Right atrium auricular region (tissue), 2 donors: ENCODE results near the gene GOLGA6C. TPM values are rescaled to one million over a fixed set of nuclear protein-coding genes. Genes with fewer than 3 reads are reported as not detected.
"Not testable (repeated sequence)": the region's sequence is repeated elsewhere in the genome, so short reads cannot be mapped to it uniquely, and the experiment has no call there.

Experiments used
- DNase-seq: peaks from one replicate; pipeline ENCODE4 v3.0.0-alpha.2; 2019; ENCODE audit warnings: low spot score
- H3K27ac ChIP-seq, 2 donors: fragments of 200-600 bp; sonication (generic); 1 replicate in 1 of 2; 2 replicates in 1 of 2; pipeline ENCODE4 v1.5.1; 2016 to 2019
- H3K27me3 ChIP-seq, 2 donors: fragments of 200-600 bp; sonication (generic); one replicate each; pipeline versions ENCODE4 v1.5.1 to v1.6.0; 2017 to 2019
- H3K36me3 ChIP-seq: fragments of 200-600 bp; sonication (generic); one replicate; pipeline ENCODE4 v1.5.1; 2016
- H3K4me1 ChIP-seq, 2 donors: fragments of 200-600 bp; sonication (generic); one replicate each; pipeline versions ENCODE4 v1.5.1 to v1.6.0; 2017 to 2019
- H3K4me3 ChIP-seq, 2 donors: fragments of 200-600 bp; sonication (generic); 1 replicate in 1 of 2; 2 replicates in 1 of 2; pipeline ENCODE4 v1.5.1; 2017 to 2019; ENCODE audit warnings: mild to moderate bottlenecking in 1 of 2, moderate library complexity in 1 of 2
- H3K9me3 ChIP-seq, 2 donors: fragments of 200-600 bp; sonication (generic); one replicate each; pipeline ENCODE4 v1.5.1; 2019
- total RNA-seq, 2 donors: library from RNA; depleted of rRNA; stranded (reverse); fragments of >200 nt; gene quantifications; one replicate each; pipeline ENCODE4 v1.1.0, GENCODE V29; 2016
- TF ChIP-seq, protein P1 (sequence below), 2 donors: fragments of 200-600 bp; sonication (generic); IDR thresholded peaks; one replicate each; pipeline ENCODE4 v1.5.1; 2019; ENCODE audit warnings: antibody characterized with exemption in 2 of 2

Gene GOLGA6C
- total RNA-seq, 2 donors from 2014 or later, result not detected

- Histone ChIP-seq H3K9me3 (no peaks in the 10 kb centered on the region), H3K27me3 (no peaks in the 10 kb centered on the region), H3K27ac (no peak overlapping the region), H3K4me1 (no peaks in the 10 kb centered on the region), H3K36me3 (peaks cover 7% of the 10 kb centered on the region), H3K4me3 (no peak overlapping the region)
- no peak for DNase-seq
- TF ChIP-seq, protein P1, sequence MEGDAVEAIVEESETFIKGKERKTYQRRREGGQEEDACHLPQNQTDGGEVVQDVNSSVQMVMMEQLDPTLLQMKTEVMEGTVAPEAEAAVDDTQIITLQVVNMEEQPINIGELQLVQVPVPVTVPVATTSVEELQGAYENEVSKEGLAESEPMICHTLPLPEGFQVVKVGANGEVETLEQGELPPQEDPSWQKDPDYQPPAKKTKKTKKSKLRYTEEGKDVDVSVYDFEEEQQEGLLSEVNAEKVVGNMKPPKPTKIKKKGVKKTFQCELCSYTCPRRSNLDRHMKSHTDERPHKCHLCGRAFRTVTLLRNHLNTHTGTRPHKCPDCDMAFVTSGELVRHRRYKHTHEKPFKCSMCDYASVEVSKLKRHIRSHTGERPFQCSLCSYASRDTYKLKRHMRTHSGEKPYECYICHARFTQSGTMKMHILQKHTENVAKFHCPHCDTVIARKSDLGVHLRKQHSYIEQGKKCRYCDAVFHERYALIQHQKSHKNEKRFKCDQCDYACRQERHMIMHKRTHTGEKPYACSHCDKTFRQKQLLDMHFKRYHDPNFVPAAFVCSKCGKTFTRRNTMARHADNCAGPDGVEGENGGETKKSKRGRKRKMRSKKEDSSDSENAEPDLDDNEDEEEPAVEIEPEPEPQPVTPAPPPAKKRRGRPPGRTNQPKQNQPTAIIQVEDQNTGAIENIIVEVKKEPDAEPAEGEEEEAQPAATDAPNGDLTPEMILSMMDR (IDR thresholded peaks at IDR 0.05), result no peak
Measured at GRCh38 chr15:75217012-75217411, 41.1 kb upstream of the GOLGA6C start.

- DNase-seq, H3K36me3 ChIP-seq: not testable (repeated sequence)
Measured at GRCh38 chr15:75217574-75217973, 40.6 kb upstream of the GOLGA6C start.

DNA sequence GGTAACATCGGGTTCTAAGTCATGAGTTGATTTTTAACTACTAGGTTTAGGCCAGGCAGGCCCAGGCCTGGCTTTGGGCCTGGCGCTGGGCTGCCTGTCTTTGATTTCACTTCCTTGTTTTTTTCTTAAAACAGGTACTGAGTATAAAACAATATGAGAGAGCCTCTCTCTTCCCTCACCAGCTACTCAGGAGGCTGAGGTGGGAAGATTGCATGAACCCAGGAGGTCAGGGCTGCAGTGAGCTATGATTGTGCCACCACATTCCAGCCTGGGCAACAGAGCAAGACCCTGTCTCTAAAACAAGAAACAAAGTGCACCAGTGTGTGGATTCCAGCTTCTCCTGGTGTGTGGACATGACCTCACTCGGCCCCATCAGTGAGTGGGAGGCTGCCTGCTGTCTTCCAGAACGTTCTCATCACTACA, 38.6 kb upstream of the GOLGA6C start:
- not testable (repeated sequence) for H3K27ac ChIP-seq, H3K4me1 ChIP-seq, H3K36me3 ChIP-seq, DNase-seq, H3K9me3 ChIP-seq, H3K27me3 ChIP-seq, H3K4me3 ChIP-seq

More at GRCh38 chr15:75217574-75217973, 40.6 kb upstream of the GOLGA6C start:
- H3K9me3 ChIP-seq, H3K4me1 ChIP-seq, H3K4me3 ChIP-seq, H3K27me3 ChIP-seq, H3K27ac ChIP-seq: not testable (repeated sequence)

GRCh38 chr15:75223688-75224087, 34.4 kb upstream of the GOLGA6C start:
- TF ChIP-seq, protein P1 (IDR thresholded peaks at IDR 0.05), result no peak
- no peaks in the 10 kb centered on the region for H3K27me3 ChIP-seq
- no peak overlapping the region for H3K4me3 ChIP-seq
- H3K9me3 ChIP-seq, result no peaks in the 10 kb centered on the region
- no peak overlapping the region for H3K27ac ChIP-seq
- no peaks in the 10 kb centered on the region for H3K36me3 ChIP-seq
- no peaks in the 10 kb centered on the region for H3K4me1 ChIP-seq
- no peak for DNase-seq

GRCh38 chr15:75224281-75224680, 33.9 kb upstream of the GOLGA6C start:
- Histone ChIP-seq H3K4me1 (no peaks in the 10 kb centered on the region), H3K36me3 (no peaks in the 10 kb centered on the region), H3K9me3 (no peaks in the 10 kb centered on the region), H3K27me3 (no peaks in the 10 kb centered on the region), H3K27ac (no peak overlapping the region), H3K4me3 (no peak overlapping the region)
- DNase-seq, result no peak
- TF ChIP-seq, protein P1 (IDR thresholded peaks at IDR 0.05), result no peak

- H3K9me3 ChIP-seq, H3K4me1 ChIP-seq, DNase-seq, H3K4me3 ChIP-seq, H3K36me3 ChIP-seq, H3K27me3 ChIP-seq, H3K27ac ChIP-seq: not testable (repeated sequence)
Measured at GRCh38 chr15:75225102-75225836, 32.9 kb upstream of the GOLGA6C start.

DNA sequence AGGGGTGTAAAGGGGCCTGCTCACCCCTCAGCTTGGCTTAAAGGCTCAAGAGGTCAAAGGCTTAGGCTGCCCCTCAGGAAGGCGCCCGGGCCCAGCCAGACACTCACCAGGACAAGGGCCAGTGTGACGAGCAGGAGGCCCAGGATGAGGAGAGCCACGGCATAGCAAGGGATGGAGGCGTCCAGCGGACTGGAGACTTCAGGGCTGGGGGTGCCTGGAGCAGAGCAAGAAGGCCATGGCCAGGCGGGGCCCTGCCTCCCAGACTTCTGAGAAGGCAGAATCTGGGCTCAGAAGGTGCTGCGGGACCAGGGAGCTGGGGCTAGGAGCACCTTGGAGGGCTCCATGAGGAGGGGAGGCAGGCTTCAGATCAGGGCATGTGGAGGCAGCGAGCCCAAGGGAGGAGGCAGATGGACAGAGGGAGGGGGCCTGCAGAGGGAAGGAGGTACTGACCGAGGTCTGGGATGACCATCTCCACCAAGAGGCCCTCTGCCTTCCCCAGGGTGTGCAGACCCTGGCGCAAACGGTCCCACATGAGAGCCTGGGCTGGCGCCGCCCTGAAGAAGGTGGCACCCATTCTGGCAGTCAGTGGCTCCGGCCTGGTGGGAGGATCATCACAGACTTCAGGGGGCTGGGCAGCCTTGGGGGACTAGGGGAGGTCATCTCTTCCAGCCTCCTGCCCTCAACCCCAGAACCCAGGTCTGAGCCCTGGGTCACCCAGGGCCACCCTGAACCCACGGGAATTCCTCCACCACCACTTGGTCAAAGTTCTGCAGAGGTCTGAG, 32.0 kb upstream of the GOLGA6C start:
- H3K27me3 ChIP-seq, result no peaks in the 10 kb centered on the region
- H3K27ac ChIP-seq, result no peak overlapping the region
- no peaks in the 10 kb centered on the region for H3K36me3 ChIP-seq
- no peaks in the 10 kb centered on the region for H3K9me3 ChIP-seq
- DNase-seq, result no peak
- H3K4me3 ChIP-seq, result no peak overlapping the region
- no peaks in the 10 kb centered on the region for H3K4me1 ChIP-seq
- TF ChIP-seq, protein P1 (IDR thresholded peaks at IDR 0.05), result no peak

DNA sequence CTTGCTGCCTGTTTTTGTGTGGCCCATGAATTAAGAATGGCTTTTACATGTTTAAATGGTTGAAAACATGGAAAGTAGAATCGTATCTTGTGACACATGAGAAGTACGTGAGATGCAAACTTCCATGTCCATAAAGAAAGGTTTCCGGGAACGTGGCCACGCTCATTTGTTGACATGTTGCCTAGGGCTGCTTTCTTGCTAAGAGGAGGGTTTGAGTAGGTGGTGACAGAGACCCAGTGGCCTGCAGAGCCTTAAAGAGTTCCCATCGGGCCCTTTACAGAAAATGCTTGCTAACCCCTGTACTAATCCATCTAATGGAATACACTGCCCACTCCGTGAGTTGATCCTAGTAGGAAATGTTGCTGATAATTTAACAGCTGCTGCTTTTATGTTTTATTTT, 31.0 kb upstream of the GOLGA6C start:
- not testable (repeated sequence) for H3K4me1 ChIP-seq, H3K36me3 ChIP-seq, H3K9me3 ChIP-seq, H3K27ac ChIP-seq, H3K4me3 ChIP-seq, H3K27me3 ChIP-seq, DNase-seq
